Astrocyte (in vitro differentiated cells and primary cell): ENCODE results near the gene OTOR.

Experiments used
- CTCF ChIP-seq: IDR thresholded peaks from 2 replicates; pipeline ENCODE4 v1.5.1; 2011; ENCODE audit warnings: low read depth, mild to moderate bottlenecking, inconsistent platforms, low read length, moderate library complexity; ENCODE audit not compliant: insufficient read depth
- EZH2 ChIP-seq: IDR thresholded peaks from 2 replicates; pipeline ENCODE4 v1.6.1; 2012; ENCODE audit warnings: mild to moderate bottlenecking, low read length, inconsistent platforms; ENCODE audit not compliant: insufficient read depth

- TF ChIP-seq CTCF: no peak
- no peak for TF ChIP-seq EZH2
Measured at GRCh38 chr20:16708602-16709001, 39.6 kb upstream of the OTOR start.
